Pancreas (tissue), 10 donors: ENCODE data around the gene RBL1. TPM values are rescaled to one million over a fixed set of nuclear protein-coding genes. Genes with fewer than 3 reads are reported as not detected.

Experiments used
- ATAC-seq, 4 donors: fragments of 200-7000 bp; cut with Tn5 transposase; one replicate each; pipeline versions ENCODE4 v1.8.0 to v1.9.1; 2020; ENCODE audit warnings: mild to moderate bottlenecking in 4 of 4, moderate library complexity in 4 of 4
- DNase-seq, 6 donors: peaks; one replicate each; pipeline ENCODE4 v3.0.0-alpha.2; 2020
- FAIRE-seq: peaks from 2 replicates; lab custom pipeline; 2012; peaks lifted over from hg19 to GRCh38; lab: Jason Lieb, UNC
- H3K27ac ChIP-seq, 4 donors: fragments of 200-600 bp; sonication (generic); 1 replicate in 3 of 4; 2 replicates in 1 of 4; pipeline versions ENCODE4 v1.5.0 to v1.8.0; 2020
- H3K27me3 ChIP-seq, 4 donors: fragments of 200-600 bp; one replicate each; pipeline ENCODE4 v1.8.0; 2021
- H3K36me3 ChIP-seq, 3 donors: fragments of 200-600 bp; sonication (generic) in 1 of 3; one replicate each; pipeline versions ENCODE4 v1.5.0 to v1.8.0; 2020 to 2021
- H3K4me1 ChIP-seq, 3 donors: fragments of 200-600 bp; one replicate each; pipeline ENCODE4 v1.8.0; 2021
- H3K4me3 ChIP-seq, 4 donors: fragments of 200-600 bp; sonication (generic) in 2 of 4; one replicate each; pipeline versions ENCODE4 v1.5.0 to v1.8.0; 2020 to 2021
- H3K9me3 ChIP-seq, 4 donors: fragments of 200-600 bp; one replicate each; pipeline ENCODE4 v1.8.0; 2021
- CTCF ChIP-seq, 4 donors: fragments of 200-600 bp; sonication (generic) in 3 of 4; IDR thresholded peaks; one replicate each; pipeline versions ENCODE4 v1.5.0 to v1.8.0; 2021; ENCODE audit warnings: antibody characterized with exemption in 4 of 4
- WGBS, 2 donors: extraction: QIAGEN DNeasy Blood & Tissue Kit; methylation state at CpG; one replicate each; pipeline ENCODE4 v1.1.7; 2013; 5-methylcytosine and 5-hydroxymethylcytosine counted together
- intact Hi-C, 3 donors: fragments of 100-400 bp; cut with DNase I; formaldehyde crosslinking; loops; one replicate each; pipeline versions ENCODE4 v1.11.1 to v1.14.2; 2022
- polyA plus RNA-seq, 2 donors: library from polyadenylated mRNA; stranded (reverse); fragments of 200-250 nt; gene quantifications; one replicate each; pipeline ENCODE4 v1.2.3, GENCODE V29; 2013
- total RNA-seq, 6 donors: library from RNA; stranded (reverse); fragmentation: NEBNext Ultra II Directional in 4 of 6; extraction: Animal tissue kit (Norgen Biotek cat#: 25700) in 4 of 6; gene quantifications; one replicate each; pipeline versions ENCODE4 v1.2.1 to v1.2.4, GENCODE V29; 2021 to 2023
- donor health status: healthy with polysubstance abuse.
- donor health status: DM: no; HTN: no; CAD: no; lungs with moderate emphysema.
- donor health status: DM: no; HTN: no; CAD: no.
- donor health status: control.
- donor health status: control.
- donor health status: Bipolar disorder and iron deficiency.
- donor health status: DM: yes; HTN: yes; CAD: no.
- donor health status: DM: no; HTN: no; CAD: no.
- donor health status: DM: no; HTN: no; CAD: no.
- donor health status: DM: yes; HTN: yes; CAD: no.

RBL1 gene
- total and polyA plus RNA-seq, 8 donors: 1.1 to 4.3 (median 3.5) TPM

- DNase-seq: no peak
- Histone ChIP-seq H3K27ac (no peak overlapping the region), H3K4me1 (peaks cover 8 to 18% (median 15%) of the 10 kb centered on the region in 3 donors), H3K9me3 (no peaks in the 10 kb centered on the region), H3K36me3 (no peaks in the 10 kb centered on the region), H3K27me3 (no peaks in the 10 kb centered on the region), H3K4me3 (no peak overlapping the region)
- no peak for TF ChIP-seq CTCF (IDR thresholded peaks at IDR 0.05)
- no peak for ATAC-seq
- intact Hi-C loops: no loop called here
- WGBS, 2 donors: 76 to 85% methylated on average over 4 of the region's 4 CpGs
- no peak for FAIRE-seq
Measured at GRCh38 chr20:36959242-36959641, 136.6 kb downstream of the RBL1 start.

GRCh38 chr20:36957875-36958667, 137.7 kb downstream of the RBL1 start:
- Histone ChIP-seq H3K27ac (peak overlapping the region in 1 of 4 donors; percentile 23), H3K27me3 (no peaks in the 10 kb centered on the region), H3K9me3 (no peaks in the 10 kb centered on the region), H3K4me1 (peaks cover 8 to 30% (median 15%) of the 10 kb centered on the region in 3 donors), H3K4me3 (no peak overlapping the region), H3K36me3 (no peaks in the 10 kb centered on the region)
- no peak for TF ChIP-seq CTCF (IDR thresholded peaks at IDR 0.05)
- intact Hi-C loops: no loop called here
- WGBS, 2 donors: 87 to 93% methylated on average over 10 of the region's 10 CpGs
- ATAC-seq (peak in 2 of 4 donors; percentile 12 to 16), FAIRE-seq (no peak), DNase-seq (no peak)

GRCh38 chr20:36956674-36957073, 139.1 kb downstream of the RBL1 start:
- ATAC-seq (no peak), DNase-seq (no peak), FAIRE-seq (no peak)
- no peak for TF ChIP-seq CTCF (IDR thresholded peaks at IDR 0.05)
- Histone ChIP-seq H3K4me3 (no peak overlapping the region), H3K4me1 (peaks cover 12 to 37% (median 24%) of the 10 kb centered on the region in 3 donors), H3K27ac (no peak overlapping the region), H3K9me3 (no peaks in the 10 kb centered on the region), H3K27me3 (no peaks in the 10 kb centered on the region), H3K36me3 (no peaks in the 10 kb centered on the region)
- intact Hi-C loops: no loop called here
- 71 to 72% methylated on average over 2 of the region's 2 CpGs for WGBS, 2 donors

- no peak for TF ChIP-seq CTCF (IDR thresholded peaks at IDR 0.05)
- WGBS, 2 donors: 51 to 74% methylated on average over 3 of the region's 3 CpGs
- peak overlapping the region; percentile 42 to 86 (median 73) for H3K27ac ChIP-seq
- ATAC-seq: no peak
- intact Hi-C loops: no loop called here
- no peaks in the 10 kb centered on the region for H3K9me3 ChIP-seq
- no peak overlapping the region for H3K4me3 ChIP-seq
- DNase-seq: no peak
- peaks cover 12 to 37% (median 24%) of the 10 kb centered on the region in 3 donors for H3K4me1 ChIP-seq
- no peak for FAIRE-seq
- H3K36me3 ChIP-seq: no peaks in the 10 kb centered on the region
- no peaks in the 10 kb centered on the region for H3K27me3 ChIP-seq
Measured at GRCh38 chr20:36956016-36956415, 139.8 kb downstream of the RBL1 start.
